ENCODE measurements around the gene PPIL6.

Gene PPIL6

GRCh38 chr6:109362102-109362884, 78.1 kb downstream of the PPIL6 start:
- DNase-seq (ENCODE audit: low spot score): no peak

- DNase-seq (ENCODE audit: low spot score): no peak
Measured at GRCh38 chr6:109360791-109361190, 79.6 kb downstream of the PPIL6 start.

- DNase-seq (ENCODE audit: low spot score): no peak
Measured at GRCh38 chr6:109360281-109360680, 80.1 kb downstream of the PPIL6 start.

- no peak for DNase-seq (ENCODE audit: low spot score)
Measured at GRCh38 chr6:109359248-109359647, 81.2 kb downstream of the PPIL6 start.

GRCh38 chr6:109358204-109358603, 82.2 kb downstream of the PPIL6 start:
- DNase-seq (ENCODE audit: low spot score): no peak

- no peak for DNase-seq (ENCODE audit: low spot score)
Measured at GRCh38 chr6:109356237-109356636, 84.2 kb downstream of the PPIL6 start.

GRCh38 chr6:109351231-109352130, 88.9 kb downstream of the PPIL6 start:
- DNase-seq (ENCODE audit: low spot score): no peak

- no peak for DNase-seq (ENCODE audit: low spot score)
Measured at GRCh38 chr6:109349419-109349987, 90.9 kb downstream of the PPIL6 start.

- no peak for DNase-seq (ENCODE audit: low spot score)
Measured at GRCh38 chr6:109348226-109348625, 92.2 kb downstream of the PPIL6 start.

GRCh38 chr6:109347779-109348178, 92.6 kb downstream of the PPIL6 start:
- no peak for DNase-seq (ENCODE audit: low spot score)

- no peak for DNase-seq (ENCODE audit: low spot score)
Measured at GRCh38 chr6:109345986-109346385, 94.4 kb downstream of the PPIL6 start.

GRCh38 chr6:109344226-109344625, 96.2 kb downstream of the PPIL6 start:
- no peak for DNase-seq (ENCODE audit: low spot score)

- no peak for DNase-seq (ENCODE audit: low spot score)
Measured at GRCh38 chr6:109343518-109343917, 96.9 kb downstream of the PPIL6 start.

GRCh38 chr6:109342911-109343310, 97.5 kb downstream of the PPIL6 start:
- DNase-seq (ENCODE audit: low spot score): no peak

- no peak for DNase-seq (ENCODE audit: low spot score)
Measured at GRCh38 chr6:109342506-109342905, 97.9 kb downstream of the PPIL6 start.

GRCh38 chr6:109340811-109341210, 99.6 kb downstream of the PPIL6 start:
- no peak for DNase-seq (ENCODE audit: low spot score)
